Neuronal stem cell (in vitro differentiated cells): ENCODE measurements around the gene TMPRSS3.
A peak's percentile ranks its signal among the peaks of the same experiment; 100 is the strongest.

ENCODE experiments used
- DNase-seq: peaks from one replicate; pipeline ENCODE4 v3.0.0-alpha.2; 2013; ENCODE audit warnings: low spot score
- H2AFZ ChIP-seq: one replicate; pipeline ENCODE4 v1.6.1; 2013; ENCODE audit warnings: mild to moderate bottlenecking, low read length, inconsistent platforms
- H2AK5ac ChIP-seq: 2 replicates; pipeline ENCODE4 v1.6.1; 2013; ENCODE audit warnings: low read depth, mild to moderate bottlenecking, inconsistent platforms, low read length, moderate library complexity, mixed read lengths
- H2BK120ac ChIP-seq: 2 replicates; pipeline ENCODE4 v1.6.1; 2013; ENCODE audit warnings: low read depth, mild to moderate bottlenecking, inconsistent platforms, low read length, moderate library complexity, mixed read lengths
- H2BK12ac ChIP-seq: one replicate; pipeline ENCODE4 v1.6.1; 2013; ENCODE audit warnings: low read length, inconsistent platforms
- H2BK15ac ChIP-seq: 2 replicates; pipeline ENCODE4 v1.6.1; 2013; ENCODE audit warnings: mild to moderate bottlenecking, low read length, inconsistent platforms, mixed read lengths
- H2BK5ac ChIP-seq: one replicate; pipeline ENCODE4 v1.6.1; 2013; ENCODE audit warnings: inconsistent platforms, mild to moderate bottlenecking, low read length, moderate library complexity
- H3K14ac ChIP-seq: one replicate; pipeline ENCODE4 v1.6.1; 2013; ENCODE audit warnings: low read length, inconsistent platforms
- H3K18ac ChIP-seq: 2 replicates; pipeline ENCODE4 v1.6.1; 2013; ENCODE audit warnings: low read length, inconsistent platforms
- H3K23ac ChIP-seq: 2 replicates; pipeline ENCODE4 v1.6.1; 2013; ENCODE audit warnings: low read depth, mild to moderate bottlenecking, mixed read lengths, low read length, inconsistent platforms; ENCODE audit not compliant: poor library complexity
- H3K27ac ChIP-seq: replicated peaks from 3 replicates; pipeline ENCODE4 v1.5.1; 2013; ENCODE audit warnings: low read length, inconsistent platforms
- H3K27me3 ChIP-seq, 3 experiments: 2 replicates each; pipeline ENCODE4 v1.6.1; 2013; ENCODE audit warnings: low read length in 3 of 3, mild to moderate bottlenecking in 2 of 3, inconsistent platforms in 1 of 3, low read depth in 1 of 3, mixed read lengths in 1 of 3, moderate library complexity in 1 of 3; ENCODE audit not compliant: control insufficient read depth in 3 of 3, insufficient read depth in 3 of 3
- H3K36me3 ChIP-seq, 2 donors: replicated peaks in 1 of 2; 2 replicates each; pipeline ENCODE4 v1.6.1; 2013; ENCODE audit warnings: low read length in 2 of 2; ENCODE audit not compliant: control insufficient read depth in 2 of 2, insufficient read depth in 2 of 2
- H3K4ac ChIP-seq: 2 replicates; pipeline ENCODE4 v1.6.1; 2013; ENCODE audit warnings: inconsistent platforms, mild to moderate bottlenecking, low read length, moderate library complexity
- H3K4me1 ChIP-seq, 2 donors: 1 replicate in 1 of 2; 2 replicates in 1 of 2; pipeline ENCODE4 v1.6.1; 2013; ENCODE audit warnings: low read length in 2 of 2, low read depth in 1 of 2; ENCODE audit not compliant: control insufficient read depth in 2 of 2, insufficient read depth in 1 of 2
- H3K4me2 ChIP-seq: one replicate; pipeline ENCODE4 v1.6.1; 2013; ENCODE audit warnings: mild to moderate bottlenecking, low read length, inconsistent platforms; ENCODE audit not compliant: insufficient read depth, poor library complexity, severe bottlenecking
- H3K4me3 ChIP-seq, 2 donors: 2 replicates each; pipeline ENCODE4 v1.5.1; 2013; ENCODE audit warnings: low read length in 2 of 2, mild to moderate bottlenecking in 2 of 2, inconsistent platforms in 1 of 2, moderate library complexity in 1 of 2
- H3K79me1 ChIP-seq: one replicate; pipeline ENCODE4 v1.6.1; 2013; ENCODE audit warnings: low read depth, mild to moderate bottlenecking, inconsistent platforms, low read length, moderate library complexity
- H3K9ac ChIP-seq: one replicate; pipeline ENCODE4 v1.6.1; 2013; ENCODE audit warnings: mild to moderate bottlenecking, low read depth, low read length, inconsistent platforms; ENCODE audit not compliant: poor library complexity
- H3K9me3 ChIP-seq, 2 donors: replicated peaks in 1 of 2; 2 replicates each; pipeline versions ENCODE3 to v1.6.1; 2013; ENCODE audit warnings: low read length in 2 of 2, mild to moderate bottlenecking in 2 of 2, inconsistent platforms in 1 of 2, low read depth in 1 of 2, mixed read lengths in 1 of 2, moderate library complexity in 1 of 2; ENCODE audit not compliant: control insufficient read depth in 2 of 2, insufficient read depth in 1 of 2
- H4K8ac ChIP-seq: one replicate; pipeline ENCODE4 v1.6.1; 2013; ENCODE audit warnings: low read depth, mild to moderate bottlenecking, inconsistent platforms, low read length, moderate library complexity
- H4K91ac ChIP-seq: one replicate; pipeline ENCODE4 v1.6.1; 2013; ENCODE audit warnings: low read length, low read depth, mild to moderate bottlenecking, inconsistent platforms; ENCODE audit not compliant: poor library complexity
- WGBS, 2 donors: extraction: QIAGEN DNeasy Blood & Tissue Kit; methylation state at CpG; one replicate each; pipeline ENCODE4 v1.1.7; 2013; ENCODE audit warnings: missing lambda C conversion rate in 2 of 2, mixed read lengths in 1 of 2; ENCODE audit not compliant: insufficient read length in 2 of 2, insufficient replicate concordance in 1 of 2; ENCODE audit errors: extremely low coverage in 2 of 2; 5-methylcytosine and 5-hydroxymethylcytosine counted together

The TMPRSS3 gene

GRCh38 chr21:42412636-42412933 lies 16.7 kb upstream of the TMPRSS3 start:
- WGBS, 2 donors = no CpG with 5 or more reads among the region's 5 CpGs

GRCh38 chr21:42411891-42412635 lies 16.2 kb upstream of the TMPRSS3 start:
- no peak for DNase-seq
- Histone ChIP-seq H3K36me3 (no peaks in the 10 kb centered on the region), H2BK15ac (no peak overlapping the region), H3K4me3 (no peak overlapping the region), H2AK5ac (peak overlapping the region; percentile 41), H3K79me1 (no peaks in the 10 kb centered on the region), H3K27me3 (peaks cover 0 to 5% (median 0%) of the 10 kb centered on the region in 3 experiments), H3K4me2 (no peak overlapping the region), H2BK5ac (peak overlapping the region; percentile 49), H4K8ac (no peak overlapping the region), H2BK120ac (no peak overlapping the region), H3K9me3 (peaks cover 0 to 5% of the 10 kb centered on the region in 2 donors), H2BK12ac (peak overlapping the region; percentile 48), H3K4ac (no peak overlapping the region), H3K4me1 (peaks cover 0 to 5% of the 10 kb centered on the region in 2 donors), H3K18ac (peak overlapping the region; percentile 49), H2AFZ (no peak overlapping the region), H3K27ac (no peak overlapping the region), H4K91ac (no peak overlapping the region), H3K9ac (peak overlapping the region; percentile 50), H3K23ac (peak overlapping the region; percentile 26), H3K14ac (no peak overlapping the region)
- WGBS, 2 donors = no CpG with 5 or more reads among the region's 21 CpGs

More at GRCh38 chr21:42412636-42412933, 16.7 kb upstream of the TMPRSS3 start:
- Histone ChIP-seq H2AK5ac (peak overlapping the region; percentile 41), H3K23ac (no peak overlapping the region), H3K79me1 (no peaks in the 10 kb centered on the region), H2BK120ac (no peak overlapping the region), H2BK15ac (no peak overlapping the region), H3K18ac (peak overlapping the region; percentile 49), H3K14ac (no peak overlapping the region), H2BK12ac (no peak overlapping the region), H2BK5ac (peak overlapping the region; percentile 49), H3K4ac (no peak overlapping the region), H2AFZ (no peak overlapping the region), H3K4me3 (no peak overlapping the region), H3K4me1 (peaks cover 0 to 5% of the 10 kb centered on the region in 2 donors), H3K36me3 (no peaks in the 10 kb centered on the region), H4K8ac (no peak overlapping the region), H3K27me3 (no peaks in the 10 kb centered on the region), H3K27ac (no peak overlapping the region), H3K4me2 (no peak overlapping the region), H3K9me3 (peaks cover 0 to 5% of the 10 kb centered on the region in 2 donors), H4K91ac (no peak overlapping the region), H3K9ac (no peak overlapping the region)
- DNase-seq = no peak

- Histone ChIP-seq H2BK5ac (no peak overlapping the region), H4K91ac (no peak overlapping the region), H2BK120ac (no peak overlapping the region), H3K27ac (no peak overlapping the region), H3K9me3 (peaks cover 0 to 5% of the 10 kb centered on the region in 2 donors), H2BK15ac (no peak overlapping the region), H3K23ac (no peak overlapping the region), H3K36me3 (no peaks in the 10 kb centered on the region), H3K4me2 (no peak overlapping the region), H3K18ac (no peak overlapping the region), H2AFZ (no peak overlapping the region), H3K79me1 (no peaks in the 10 kb centered on the region), H3K27me3 (peaks cover 0 to 8% (median 0%) of the 10 kb centered on the region in 3 experiments), H3K4me3 (no peak overlapping the region), H2BK12ac (no peak overlapping the region), H2AK5ac (no peak overlapping the region), H4K8ac (no peak overlapping the region), H3K4me1 (peaks cover 0 to 5% of the 10 kb centered on the region in 2 donors), H3K4ac (no peak overlapping the region), H3K14ac (no peak overlapping the region), H3K9ac (no peak overlapping the region)
- WGBS, 2 donors = no CpG with 5 or more reads among the region's 7 CpGs
- no peak for DNase-seq
Observed at GRCh38 chr21:42411197-42411869, 15.5 kb upstream of the TMPRSS3 start.

GRCh38 chr21:42409366-42409765 lies 13.5 kb upstream of the TMPRSS3 start:
- no peak overlapping the region for H2BK120ac ChIP-seq
- peaks cover 0 to 6% of the 10 kb centered on the region in 2 donors for H3K4me1 ChIP-seq
- peaks cover 0 to 5% of the 10 kb centered on the region in 2 donors for H3K9me3 ChIP-seq
- no peaks in the 10 kb centered on the region for H3K79me1 ChIP-seq
- no peaks in the 10 kb centered on the region for H3K36me3 ChIP-seq
- H2BK12ac ChIP-seq = no peak overlapping the region
- no peak overlapping the region for H2AK5ac ChIP-seq
- no CpG with 5 or more reads among the region's 7 CpGs for WGBS, 2 donors
- no peak overlapping the region for H2BK15ac ChIP-seq
- H2BK5ac ChIP-seq = no peak overlapping the region
- no peak overlapping the region for H3K4ac ChIP-seq
- no peak overlapping the region for H3K4me3 ChIP-seq
- no peak overlapping the region for H2AFZ ChIP-seq
- H3K27ac ChIP-seq = no peak overlapping the region
- no peak overlapping the region for H4K8ac ChIP-seq
- no peak overlapping the region for H3K23ac ChIP-seq
- no peak overlapping the region for H3K14ac ChIP-seq
- H3K4me2 ChIP-seq = no peak overlapping the region
- no peak overlapping the region for H3K18ac ChIP-seq
- no peak overlapping the region for H3K9ac ChIP-seq
- DNase-seq = no peak
- no peak overlapping the region for H4K91ac ChIP-seq
- H3K27me3 ChIP-seq = peaks cover 0 to 8% (median 0%) of the 10 kb centered on the region in 3 experiments
